Osteoblast (primary cell): ENCODE data around the gene CELF4. TPM values are rescaled to one million over a fixed set of nuclear protein-coding genes. Genes with fewer than 3 reads are reported as not detected.

Source experiments
- DNase-seq: peaks from one replicate; pipeline ENCODE4 v3.0.0; 2011; ENCODE audit warnings: low spot score, mixed read lengths; ENCODE audit not compliant: insufficient read length; ENCODE audit errors: missing footprints
- H2AFZ ChIP-seq: 2 replicates; pipeline ENCODE4 v1.6.0; 2011; ENCODE audit warnings: mild to moderate bottlenecking, low read length
- H3K27ac ChIP-seq: 2 replicates; pipeline ENCODE4 v1.5.1; 2011; ENCODE audit warnings: mild to moderate bottlenecking, low read depth, low read length, moderate library complexity
- H3K27me3 ChIP-seq: 2 replicates; pipeline ENCODE4 v1.6.0; 2012; ENCODE audit warnings: mild to moderate bottlenecking, control low read depth, inconsistent platforms, low read length, moderate library complexity; ENCODE audit not compliant: insufficient read depth
- H3K36me3 ChIP-seq: 2 replicates; pipeline ENCODE4 v1.5.1; 2011; ENCODE audit warnings: mild to moderate bottlenecking, low read length, control low read depth, moderate library complexity; ENCODE audit not compliant: insufficient read depth
- H3K4me1 ChIP-seq: 2 replicates; pipeline ENCODE4 v1.5.1; 2011; ENCODE audit warnings: mild to moderate bottlenecking, low read length, control low read depth, moderate library complexity; ENCODE audit not compliant: insufficient read depth
- H3K4me2 ChIP-seq: 2 replicates; pipeline ENCODE4 v1.6.0; 2011; ENCODE audit warnings: mild to moderate bottlenecking, low read length; ENCODE audit not compliant: insufficient read depth
- H3K4me3 ChIP-seq: fragments of 200-600 bp; sonication (generic); 3 replicates; pipeline ENCODE4 v1.5.1; 2012; ENCODE audit warnings: mild to moderate bottlenecking, low read length, inconsistent platforms; ENCODE audit not compliant: insufficient read depth
- H3K79me2 ChIP-seq: 2 replicates; pipeline ENCODE4 v1.6.0; 2012; ENCODE audit warnings: mild to moderate bottlenecking, low read length, control low read depth, inconsistent platforms; ENCODE audit not compliant: insufficient read depth
- H3K9me3 ChIP-seq: 2 replicates; pipeline ENCODE4 v1.5.1; 2011; ENCODE audit warnings: low read depth, low read length, control low read depth
- H4K20me1 ChIP-seq: 2 replicates; pipeline ENCODE4 v1.6.0; 2012; ENCODE audit warnings: mild to moderate bottlenecking, low read length, control low read depth; ENCODE audit not compliant: insufficient read depth
- CTCF ChIP-seq: IDR thresholded peaks from 2 replicates; pipeline ENCODE4 v1.5.1; 2011; ENCODE audit warnings: mild to moderate bottlenecking, low read depth, low read length, moderate library complexity; ENCODE audit errors: extremely low read depth
- total RNA-seq: library from RNA; depleted of rRNA; stranded (reverse); fragments of >200 nt; gene quantifications from 2 replicates; pipeline ENCODE4 v1.2.3, GENCODE V29; 2012

CELF4 gene
- total RNA-seq, 1 donor = not detected

GRCh38 chr18:37348729-37349128 lies 216.9 kb downstream of the CELF4 start:
- DNase-seq = peak; percentile 62
- Histone ChIP-seq H3K4me3 (no peak overlapping the region), H3K4me2 (no peak overlapping the region), H3K79me2 (no peaks in the 10 kb centered on the region), H3K36me3 (no peaks in the 10 kb centered on the region), H4K20me1 (no peaks in the 10 kb centered on the region), H3K9me3 (no peaks in the 10 kb centered on the region), H3K4me1 (no peaks in the 10 kb centered on the region), H3K27ac (no peak overlapping the region), H3K27me3 (peaks cover 7% of the 10 kb centered on the region), H2AFZ (no peak overlapping the region)
- no peak for TF ChIP-seq CTCF

GRCh38 chr18:37346048-37346447 lies 219.6 kb downstream of the CELF4 start:
- peaks cover 11% of the 10 kb centered on the region for H3K27me3 ChIP-seq
- no peaks in the 10 kb centered on the region for H4K20me1 ChIP-seq
- H3K27ac ChIP-seq = no peak overlapping the region
- H3K36me3 ChIP-seq = no peaks in the 10 kb centered on the region
- H3K79me2 ChIP-seq = no peaks in the 10 kb centered on the region
- no peak overlapping the region for H2AFZ ChIP-seq
- DNase-seq = peak; percentile 9
- no peaks in the 10 kb centered on the region for H3K9me3 ChIP-seq
- no peak overlapping the region for H3K4me3 ChIP-seq
- no peak overlapping the region for H3K4me2 ChIP-seq
- no peak for TF ChIP-seq CTCF
- no peaks in the 10 kb centered on the region for H3K4me1 ChIP-seq

GRCh38 chr18:37343542-37343851 lies 222.1 kb downstream of the CELF4 start:
- no peaks in the 10 kb centered on the region for H3K9me3 ChIP-seq
- no peak overlapping the region for H3K27ac ChIP-seq
- no peak for TF ChIP-seq CTCF
- no peaks in the 10 kb centered on the region for H3K4me1 ChIP-seq
- H2AFZ ChIP-seq = no peak overlapping the region
- H3K4me2 ChIP-seq = no peak overlapping the region
- H3K4me3 ChIP-seq = no peak overlapping the region
- peaks cover 8% of the 10 kb centered on the region for H3K27me3 ChIP-seq
- no peak for DNase-seq
- H4K20me1 ChIP-seq = no peaks in the 10 kb centered on the region
- H3K79me2 ChIP-seq = no peaks in the 10 kb centered on the region
- no peaks in the 10 kb centered on the region for H3K36me3 ChIP-seq

GRCh38 chr18:37341473-37342086 lies 224.0 kb downstream of the CELF4 start:
- TF ChIP-seq CTCF = no peak
- H3K4me2 ChIP-seq = no peak overlapping the region
- peaks cover 8% of the 10 kb centered on the region for H3K27me3 ChIP-seq
- no peaks in the 10 kb centered on the region for H3K9me3 ChIP-seq
- no peak overlapping the region for H2AFZ ChIP-seq
- H4K20me1 ChIP-seq = no peaks in the 10 kb centered on the region
- no peaks in the 10 kb centered on the region for H3K4me1 ChIP-seq
- H3K36me3 ChIP-seq = no peaks in the 10 kb centered on the region
- no peak overlapping the region for H3K27ac ChIP-seq
- no peaks in the 10 kb centered on the region for H3K79me2 ChIP-seq
- DNase-seq = no peak
- H3K4me3 ChIP-seq = no peak overlapping the region
